ENCODE measurements around the gene TAF5.
"Not testable (repeated sequence)": the region's sequence is repeated elsewhere in the genome, so short reads cannot be mapped to it uniquely, and the experiment has no call there.

TAF5 gene

DNA sequence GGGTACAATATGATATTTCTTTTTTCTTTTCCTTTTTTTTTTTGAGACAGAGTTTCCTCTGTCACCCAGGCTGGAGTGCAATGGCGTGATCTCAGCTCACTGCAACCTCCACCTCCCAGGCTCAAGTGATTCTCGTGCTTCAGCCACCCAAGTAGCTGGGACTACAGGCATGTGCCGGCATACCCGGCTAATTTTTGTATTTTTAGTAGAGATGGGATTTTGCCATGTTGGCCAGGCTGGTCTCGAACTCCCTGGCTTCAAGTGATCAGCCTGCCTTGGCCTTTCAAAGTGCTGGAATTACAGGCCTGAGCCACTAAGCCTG lies 49.3 kb downstream of the TAF5 start:
- H3K36me3 ChIP-seq (replicated peaks in 1 of 2; ENCODE audit: control insufficient read depth in 2 of 2, insufficient read depth in 2 of 2, low read length in 2 of 2) = peaks cover 69 to 96% of the 10 kb centered on the region in 2 donors
- not testable (repeated sequence) for H2BK5ac ChIP-seq (ENCODE audit: low read length); H2AFZ ChIP-seq (ENCODE audit: low read length); H4K91ac ChIP-seq (ENCODE audit: low read depth, low read length, poor library complexity); H3K9me3 ChIP-seq (replicated peaks in 1 of 2; ENCODE audit: control insufficient read depth in 2 of 2, insufficient read depth in 1 of 2, low read depth in 1 of 2, low read length in 2 of 2); H3K14ac ChIP-seq (ENCODE audit: low read length); H3K27me3 ChIP-seq (ENCODE audit: control insufficient read depth in 3 of 3, insufficient read depth in 3 of 3, low read depth in 1 of 3, low read length in 3 of 3); H3K79me1 ChIP-seq (ENCODE audit: low read depth, low read length); DNase-seq (ENCODE audit: low spot score); H2BK120ac ChIP-seq (ENCODE audit: low read depth, low read length); H3K27ac ChIP-seq (replicated peaks; ENCODE audit: low read length); H3K18ac ChIP-seq (ENCODE audit: low read length); H3K9ac ChIP-seq (ENCODE audit: low read depth, low read length, poor library complexity); H2AK5ac ChIP-seq (ENCODE audit: low read depth, low read length); H3K4ac ChIP-seq (ENCODE audit: low read length); H3K4me1 ChIP-seq (ENCODE audit: control insufficient read depth in 2 of 2, insufficient read depth in 1 of 2, low read depth in 1 of 2, low read length in 2 of 2); H3K23ac ChIP-seq (ENCODE audit: low read depth, low read length, poor library complexity); H2BK15ac ChIP-seq (ENCODE audit: low read length); H3K4me3 ChIP-seq (ENCODE audit: low read length in 2 of 2); H4K8ac ChIP-seq (ENCODE audit: low read depth, low read length); H3K4me2 ChIP-seq (ENCODE audit: insufficient read depth, low read length, poor library complexity, severe bottlenecking); H2BK12ac ChIP-seq (ENCODE audit: low read length)
- WGBS, 2 donors (ENCODE audit: extremely low coverage in 2 of 2, insufficient read length in 2 of 2, insufficient replicate concordance in 1 of 2) = no CpG with 5 or more reads among the region's 5 CpGs

- H3K4me2 ChIP-seq (ENCODE audit: insufficient read depth, low read length, poor library complexity, severe bottlenecking) = no peak overlapping the region
- no peak for DNase-seq (ENCODE audit: low spot score)
- H3K27me3 ChIP-seq (ENCODE audit: control insufficient read depth in 3 of 3, insufficient read depth in 3 of 3, low read depth in 1 of 3, low read length in 3 of 3) = no peaks in the 10 kb centered on the region
- H3K4me3 ChIP-seq (ENCODE audit: low read length in 2 of 2) = no peak overlapping the region
- H2BK5ac ChIP-seq (ENCODE audit: low read length) = no peak overlapping the region
- H3K27ac ChIP-seq (replicated peaks; ENCODE audit: low read length) = no peak overlapping the region
- no peak overlapping the region for H2AFZ ChIP-seq (ENCODE audit: low read length)
- H3K4ac ChIP-seq (ENCODE audit: low read length) = no peak overlapping the region
- H2AK5ac ChIP-seq (ENCODE audit: low read depth, low read length) = no peak overlapping the region
- no peaks in the 10 kb centered on the region for H3K4me1 ChIP-seq (ENCODE audit: control insufficient read depth in 2 of 2, insufficient read depth in 1 of 2, low read depth in 1 of 2, low read length in 2 of 2)
- WGBS, 2 donors (ENCODE audit: extremely low coverage in 2 of 2, insufficient read length in 2 of 2, insufficient replicate concordance in 1 of 2) = no CpG with 5 or more reads among the region's 5 CpGs
- H3K18ac ChIP-seq (ENCODE audit: low read length) = no peak overlapping the region
- no peak overlapping the region for H3K14ac ChIP-seq (ENCODE audit: low read length)
- H3K79me1 ChIP-seq (ENCODE audit: low read depth, low read length) = no peaks in the 10 kb centered on the region
- H2BK12ac ChIP-seq (ENCODE audit: low read length) = no peak overlapping the region
- H4K8ac ChIP-seq (ENCODE audit: low read depth, low read length) = no peak overlapping the region
- no peak overlapping the region for H2BK15ac ChIP-seq (ENCODE audit: low read length)
- no peak overlapping the region for H4K91ac ChIP-seq (ENCODE audit: low read depth, low read length, poor library complexity)
- H2BK120ac ChIP-seq (ENCODE audit: low read depth, low read length) = no peak overlapping the region
- no peak overlapping the region for H3K23ac ChIP-seq (ENCODE audit: low read depth, low read length, poor library complexity)
- H3K9ac ChIP-seq (ENCODE audit: low read depth, low read length, poor library complexity) = no peak overlapping the region
- no peaks in the 10 kb centered on the region for H3K9me3 ChIP-seq (replicated peaks in 1 of 2; ENCODE audit: control insufficient read depth in 2 of 2, insufficient read depth in 1 of 2, low read depth in 1 of 2, low read length in 2 of 2)
- H3K36me3 ChIP-seq (replicated peaks in 1 of 2; ENCODE audit: control insufficient read depth in 2 of 2, insufficient read depth in 2 of 2, low read length in 2 of 2) = peaks cover 72 to 96% of the 10 kb centered on the region in 2 donors
These were observed 49.8 kb downstream of the TAF5 start for GRCh38 chr10:103417601-103418000.

GRCh38 chr10:103419101-103419500 lies 51.3 kb downstream of the TAF5 start:
- H4K91ac ChIP-seq (ENCODE audit: low read depth, low read length, poor library complexity) = no peak overlapping the region
- no peaks in the 10 kb centered on the region for H3K4me1 ChIP-seq (ENCODE audit: control insufficient read depth in 2 of 2, insufficient read depth in 1 of 2, low read depth in 1 of 2, low read length in 2 of 2)
- no peak overlapping the region for H3K23ac ChIP-seq (ENCODE audit: low read depth, low read length, poor library complexity)
- no peaks in the 10 kb centered on the region for H3K27me3 ChIP-seq (ENCODE audit: control insufficient read depth in 3 of 3, insufficient read depth in 3 of 3, low read depth in 1 of 3, low read length in 3 of 3)
- no peak overlapping the region for H4K8ac ChIP-seq (ENCODE audit: low read depth, low read length)
- H3K79me1 ChIP-seq (ENCODE audit: low read depth, low read length) = no peaks in the 10 kb centered on the region
- no CpG with 5 or more reads among the region's 4 CpGs for WGBS, 2 donors (ENCODE audit: extremely low coverage in 2 of 2, insufficient read length in 2 of 2, insufficient replicate concordance in 1 of 2)
- H3K27ac ChIP-seq (replicated peaks; ENCODE audit: low read length) = no peak overlapping the region
- H3K14ac ChIP-seq (ENCODE audit: low read length) = no peak overlapping the region
- H3K18ac ChIP-seq (ENCODE audit: low read length) = no peak overlapping the region
- H3K36me3 ChIP-seq (replicated peaks in 1 of 2; ENCODE audit: control insufficient read depth in 2 of 2, insufficient read depth in 2 of 2, low read length in 2 of 2) = peaks cover 72 to 96% of the 10 kb centered on the region in 2 donors
- H2BK12ac ChIP-seq (ENCODE audit: low read length) = no peak overlapping the region
- no peak overlapping the region for H3K9ac ChIP-seq (ENCODE audit: low read depth, low read length, poor library complexity)
- no peak overlapping the region for H2BK5ac ChIP-seq (ENCODE audit: low read length)
- no peak overlapping the region for H2AK5ac ChIP-seq (ENCODE audit: low read depth, low read length)
- H3K9me3 ChIP-seq (replicated peaks in 1 of 2; ENCODE audit: control insufficient read depth in 2 of 2, insufficient read depth in 1 of 2, low read depth in 1 of 2, low read length in 2 of 2) = peaks cover 0 to 2% of the 10 kb centered on the region in 2 donors
- H2AFZ ChIP-seq (ENCODE audit: low read length) = no peak overlapping the region
- no peak overlapping the region for H2BK120ac ChIP-seq (ENCODE audit: low read depth, low read length)
- H2BK15ac ChIP-seq (ENCODE audit: low read length) = no peak overlapping the region
- H3K4me3 ChIP-seq (ENCODE audit: low read length in 2 of 2) = no peak overlapping the region
- no peak for DNase-seq (ENCODE audit: low spot score)
- no peak overlapping the region for H3K4ac ChIP-seq (ENCODE audit: low read length)
- H3K4me2 ChIP-seq (ENCODE audit: insufficient read depth, low read length, poor library complexity, severe bottlenecking) = no peak overlapping the region

GRCh38 chr10:103423748-103424147 lies 56.0 kb downstream of the TAF5 start:
- H3K14ac ChIP-seq (ENCODE audit: low read length) = no peak overlapping the region
- no peak overlapping the region for H2BK5ac ChIP-seq (ENCODE audit: low read length)
- H2BK12ac ChIP-seq (ENCODE audit: low read length) = no peak overlapping the region
- no peak for DNase-seq (ENCODE audit: low spot score)
- H2BK15ac ChIP-seq (ENCODE audit: low read length) = no peak overlapping the region
- WGBS, 2 donors (ENCODE audit: extremely low coverage in 2 of 2, insufficient read length in 2 of 2, insufficient replicate concordance in 1 of 2) = no CpG with 5 or more reads among the region's 5 CpGs
- H3K18ac ChIP-seq (ENCODE audit: low read length) = no peak overlapping the region
- H3K9ac ChIP-seq (ENCODE audit: low read depth, low read length, poor library complexity) = no peak overlapping the region
- no peaks in the 10 kb centered on the region for H3K27me3 ChIP-seq (ENCODE audit: control insufficient read depth in 3 of 3, insufficient read depth in 3 of 3, low read depth in 1 of 3, low read length in 3 of 3)
- no peak overlapping the region for H3K4ac ChIP-seq (ENCODE audit: low read length)
- no peak overlapping the region for H3K4me3 ChIP-seq (ENCODE audit: low read length in 2 of 2)
- H3K36me3 ChIP-seq (replicated peaks in 1 of 2; ENCODE audit: control insufficient read depth in 2 of 2, insufficient read depth in 2 of 2, low read length in 2 of 2) = peaks cover 56 to 94% of the 10 kb centered on the region in 2 donors
- H2BK120ac ChIP-seq (ENCODE audit: low read depth, low read length) = no peak overlapping the region
- H3K4me2 ChIP-seq (ENCODE audit: insufficient read depth, low read length, poor library complexity, severe bottlenecking) = no peak overlapping the region
- no peak overlapping the region for H2AFZ ChIP-seq (ENCODE audit: low read length)
- H4K91ac ChIP-seq (ENCODE audit: low read depth, low read length, poor library complexity) = no peak overlapping the region
- H3K23ac ChIP-seq (ENCODE audit: low read depth, low read length, poor library complexity) = no peak overlapping the region
- no peak overlapping the region for H3K27ac ChIP-seq (replicated peaks; ENCODE audit: low read length)
- H3K9me3 ChIP-seq (replicated peaks in 1 of 2; ENCODE audit: control insufficient read depth in 2 of 2, insufficient read depth in 1 of 2, low read depth in 1 of 2, low read length in 2 of 2) = peaks cover 0 to 2% of the 10 kb centered on the region in 2 donors
- H4K8ac ChIP-seq (ENCODE audit: low read depth, low read length) = no peak overlapping the region
- no peaks in the 10 kb centered on the region for H3K4me1 ChIP-seq (ENCODE audit: control insufficient read depth in 2 of 2, insufficient read depth in 1 of 2, low read depth in 1 of 2, low read length in 2 of 2)
- peaks cover 3% of the 10 kb centered on the region for H3K79me1 ChIP-seq (ENCODE audit: low read depth, low read length)
- no peak overlapping the region for H2AK5ac ChIP-seq (ENCODE audit: low read depth, low read length)

Data from neuronal stem cell (in vitro differentiated cells).